H1 (cell line): Measurements from ENCODE around the gene ANKRD31. TPM values are rescaled to one million over a fixed set of nuclear protein-coding genes. Genes with fewer than 3 reads are reported as not detected.

ENCODE experiments used
- BCL11A ChIP-seq, 2 experiments: IDR thresholded peaks; one replicate each; pipeline ENCODE4 v1.6.1; 2011; ENCODE audit warnings: low read depth in 2 of 2, low read length in 2 of 2, mild to moderate bottlenecking in 2 of 2
- CHD2 ChIP-seq: IDR thresholded peaks from 2 replicates; pipeline ENCODE4 v1.6.1; 2012; ENCODE audit warnings: low read length, improper control_type of control experiment
- CHD7 ChIP-seq: fragments of 300-600 bp; sonication (generic); IDR thresholded peaks from 2 replicates; pipeline ENCODE4 v1.7.1; 2012; ENCODE audit warnings: low read length, moderate library complexity, mild to moderate bottlenecking, inconsistent platforms; ENCODE audit not compliant: insufficient replicate concordance
- TCF12 ChIP-seq: IDR thresholded peaks from 2 replicates; pipeline ENCODE4 v1.6.1; 2011; ENCODE audit warnings: low read depth, mild to moderate bottlenecking, low read length
- ZNF274 ChIP-seq: IDR thresholded peaks from 2 replicates; pipeline ENCODE4 v1.7.0; 2012; ENCODE audit warnings: low read length, borderline replicate concordance; ENCODE audit errors: extremely low read depth
- polyA plus RNA-seq, 7 experiments: library from polyadenylated mRNA; depleted of rRNA in 3 of 7; stranded (reverse) in 5 of 7; unstranded in 2 of 7; fragments of >200 nt in 5 of 7; fragments of 200-250 nt in 2 of 7; gene quantifications; 1 replicate in 5 of 7; 2 replicates in 1 of 7; 4 replicates in 1 of 7; pipeline versions ENCODE4 v1.2.1 to v1.2.3, GENCODE V29; 2011 to 2013; ENCODE audit warnings: missing spikeins in 2 of 7, mixed read lengths in 2 of 7
- total RNA-seq: library from RNA; stranded (reverse); fragmentation: NEBNext Ultra II Directional; extraction: Animal tissue kit (Norgen Biotek cat#: 25700); gene quantifications from 2 replicates; pipeline ENCODE4 v1.2.1, GENCODE V29; 2021

The ANKRD31 gene
- total and polyA plus RNA-seq, 2 of the 8 experiments (the other 6 are each of a cell fraction or from before 2014, with no cell fraction given) = 0.05 to 0.06 TPM

GRCh38 chr5:75058986-75059535 is 177.6 kb downstream of the ANKRD31 start (continued):
- no peak for TF ChIP-seq CHD7
- TF ChIP-seq CHD2 = no peak
- no peak for TF ChIP-seq TCF12
- TF ChIP-seq BCL11A (IDR thresholded peaks at IDR 0.05; ENCODE audit: low read depth in 2 of 2, low read length in 2 of 2) = no peak
- TF ChIP-seq ZNF274 = no peak
